ENCODE measurements around the gene VWA2. TPM values are rescaled to one million over a fixed set of nuclear protein-coding genes. Genes with fewer than 3 reads are reported as not detected.

Gene VWA2
- total and polyA plus RNA-seq, 5 donors = not detected

DNA sequence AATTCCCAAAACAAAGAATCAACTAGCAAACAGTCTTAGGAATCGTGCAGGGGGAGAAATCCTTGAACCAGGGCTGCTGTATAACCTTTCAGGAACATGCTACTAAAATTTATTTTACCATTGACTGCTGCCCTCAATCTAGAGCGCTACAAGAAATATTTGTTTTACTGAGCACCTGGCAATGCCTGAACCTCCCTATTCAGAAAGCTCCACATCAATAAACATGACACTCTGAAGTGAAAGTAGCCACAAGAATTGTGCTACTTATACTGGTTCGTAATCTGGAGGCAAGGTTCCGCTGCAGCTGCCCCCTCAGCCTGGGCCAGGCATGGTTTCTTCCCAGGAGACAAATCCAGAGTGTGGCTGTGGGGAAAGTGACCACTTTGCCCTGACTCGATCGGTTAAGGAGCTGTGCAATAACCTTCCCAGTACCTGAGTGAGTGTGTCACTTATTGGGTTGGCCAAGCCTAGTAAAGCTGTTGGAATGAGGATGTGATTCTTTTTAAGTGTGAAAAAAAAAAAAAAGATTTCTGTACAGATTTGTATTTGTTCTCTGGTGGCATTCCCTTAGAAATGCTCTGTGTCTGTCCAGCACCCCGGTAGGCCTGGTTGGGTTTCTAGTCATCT lies 7.7 kb downstream of the VWA2 start:
- intact Hi-C loops (cut with DNase I) = no loop called here
- Histone ChIP-seq H3K4me1 (ENCODE audit: control insufficient read depth, insufficient read depth, low read length) (no peaks in the 10 kb centered on the region), H3K9me3 (ENCODE audit: control insufficient read depth, low read length) (no peaks in the 10 kb centered on the region), H3K4me3 (ENCODE audit: low read length) (no peak overlapping the region), H3K27me3 (ENCODE audit: control insufficient read depth, insufficient read depth) (no peaks in the 10 kb centered on the region), H3K27ac (ENCODE audit: low read length) (no peak overlapping the region)
- WGBS = 68% methylated on average over 7 of the region's 7 CpGs
- no peak for ATAC-seq
- DNase-seq = no peak

DNA sequence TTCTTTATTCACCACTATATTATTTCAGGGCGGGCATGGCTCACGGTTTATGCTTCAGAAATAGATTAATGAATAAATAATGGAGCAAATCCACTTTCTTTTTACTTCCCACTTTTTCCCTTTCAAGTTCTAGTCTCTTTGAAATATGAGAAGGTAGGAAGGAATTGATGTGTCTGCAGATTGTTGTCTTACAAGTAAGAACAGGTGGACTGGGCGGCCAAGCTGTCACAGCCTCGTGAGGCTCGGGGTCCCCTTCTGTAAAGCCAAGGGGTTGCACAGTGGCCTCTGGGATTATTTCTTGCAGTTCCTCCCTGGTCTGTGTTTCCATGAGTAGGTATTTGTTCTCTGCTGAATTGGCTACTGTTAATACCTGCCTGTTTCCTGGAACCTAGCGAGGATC lies 11.2 kb downstream of the VWA2 start:
- H3K4me1 ChIP-seq (ENCODE audit: control insufficient read depth, insufficient read depth, low read length) = no peaks in the 10 kb centered on the region
- no peak for ATAC-seq
- H3K9me3 ChIP-seq (ENCODE audit: control insufficient read depth, low read length) = no peaks in the 10 kb centered on the region
- no peak for DNase-seq
- H3K27me3 ChIP-seq (ENCODE audit: control insufficient read depth, insufficient read depth) = no peaks in the 10 kb centered on the region
- WGBS = 92% methylated on average over 6 of the region's 6 CpGs
- intact Hi-C loops (cut with DNase I) = no loop called here
- no peak overlapping the region for H3K27ac ChIP-seq (ENCODE audit: low read length)
- H3K4me3 ChIP-seq (ENCODE audit: low read length) = no peak overlapping the region

DNA sequence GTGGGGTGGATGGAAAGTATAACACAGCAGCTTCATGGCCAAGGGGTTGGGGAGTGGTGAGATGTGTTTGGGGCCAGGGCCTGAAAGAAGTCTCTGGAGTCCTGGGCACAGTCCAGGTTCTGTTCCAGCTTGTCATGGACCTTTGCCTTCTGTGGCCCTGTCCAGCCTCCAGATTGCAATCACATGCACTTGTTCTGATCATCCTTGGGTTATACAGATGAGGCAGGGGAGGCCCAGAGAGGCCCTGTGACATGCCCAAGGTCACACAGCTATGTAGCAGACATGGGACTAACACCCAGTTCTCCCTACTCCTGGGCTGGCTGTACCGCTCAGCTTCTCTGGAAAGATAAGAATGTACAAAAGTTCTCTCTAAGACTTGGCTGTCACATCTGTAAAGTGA lies 11.7 kb downstream of the VWA2 start:
- no peaks in the 10 kb centered on the region for H3K4me1 ChIP-seq (ENCODE audit: control insufficient read depth, insufficient read depth, low read length)
- H3K27me3 ChIP-seq (ENCODE audit: control insufficient read depth, insufficient read depth) = no peaks in the 10 kb centered on the region
- no peaks in the 10 kb centered on the region for H3K9me3 ChIP-seq (ENCODE audit: control insufficient read depth, low read length)
- DNase-seq = no peak
- no peak for ATAC-seq
- H3K27ac ChIP-seq (ENCODE audit: low read length) = no peak overlapping the region
- intact Hi-C loops (cut with DNase I) = no loop called here
- no peak overlapping the region for H3K4me3 ChIP-seq (ENCODE audit: low read length)
- 57% methylated on average over 1 of the region's 1 CpG for WGBS

DNA sequence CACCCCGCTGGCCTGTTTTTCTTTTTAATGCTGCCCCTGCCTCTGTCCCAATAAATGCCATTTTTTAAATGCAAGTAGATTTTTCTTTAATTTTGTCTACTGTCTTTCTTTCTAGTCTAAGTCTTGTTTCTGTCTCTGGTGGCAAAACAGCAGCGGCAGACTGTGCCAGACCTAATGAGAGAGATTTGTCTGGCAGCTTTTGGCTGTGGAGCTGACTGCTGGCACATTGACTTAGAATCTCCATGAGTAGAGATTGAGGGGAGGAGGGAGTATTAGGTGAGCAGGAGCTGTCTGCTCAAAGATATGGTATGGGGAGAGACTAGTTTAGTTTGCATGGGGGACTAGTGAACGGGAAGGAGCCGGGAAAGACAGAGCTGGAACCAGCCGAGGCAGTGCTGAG lies 13.0 kb downstream of the VWA2 start:
- whole genome bisulfite sequencing = 92% methylated on average over 5 of the region's 5 CpGs
- Histone ChIP-seq H3K4me1 (ENCODE audit: control insufficient read depth, insufficient read depth, low read length) (no peaks in the 10 kb centered on the region), H3K9me3 (ENCODE audit: control insufficient read depth, low read length) (no peaks in the 10 kb centered on the region), H3K27ac (ENCODE audit: low read length) (no peak overlapping the region), H3K27me3 (ENCODE audit: control insufficient read depth, insufficient read depth) (no peaks in the 10 kb centered on the region), H3K4me3 (ENCODE audit: low read length) (no peak overlapping the region)
- DNase-seq (no peak), ATAC-seq (peak in 1 of 2 donors; percentile 25)
- intact Hi-C loops (cut with DNase I) = no loop called here

DNA sequence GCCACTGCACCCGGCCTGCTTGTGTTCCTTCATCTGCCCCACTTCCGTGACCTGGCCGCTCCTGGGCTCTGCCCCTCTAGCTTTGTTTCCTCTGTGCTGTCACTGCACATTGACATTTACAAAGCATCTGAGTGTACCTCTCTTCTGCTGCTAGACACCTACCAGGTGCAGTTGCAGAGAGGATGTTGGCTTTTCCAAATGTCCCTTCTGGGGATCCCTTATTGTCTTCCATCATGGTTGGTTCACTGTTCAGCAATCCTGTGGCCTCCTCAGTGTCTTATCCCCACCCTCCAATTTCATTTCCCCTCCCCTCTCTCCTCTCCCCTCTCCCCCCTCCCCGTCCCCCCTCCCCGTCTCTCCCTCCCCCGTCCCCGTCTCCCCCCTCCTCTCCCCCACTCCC lies 13.8 kb downstream of the VWA2 start:
- Histone ChIP-seq H3K9me3 (ENCODE audit: control insufficient read depth, low read length) (no peaks in the 10 kb centered on the region), H3K4me3 (ENCODE audit: low read length) (no peak overlapping the region), H3K27me3 (ENCODE audit: control insufficient read depth, insufficient read depth) (no peaks in the 10 kb centered on the region), H3K4me1 (ENCODE audit: control insufficient read depth, insufficient read depth, low read length) (no peaks in the 10 kb centered on the region), H3K27ac (ENCODE audit: low read length) (no peak overlapping the region)
- 72% methylated on average over 4 of the region's 7 CpGs for WGBS
- ATAC-seq (no peak), DNase-seq (no peak)
- intact Hi-C loops (cut with DNase I) = no loop called here

DNA sequence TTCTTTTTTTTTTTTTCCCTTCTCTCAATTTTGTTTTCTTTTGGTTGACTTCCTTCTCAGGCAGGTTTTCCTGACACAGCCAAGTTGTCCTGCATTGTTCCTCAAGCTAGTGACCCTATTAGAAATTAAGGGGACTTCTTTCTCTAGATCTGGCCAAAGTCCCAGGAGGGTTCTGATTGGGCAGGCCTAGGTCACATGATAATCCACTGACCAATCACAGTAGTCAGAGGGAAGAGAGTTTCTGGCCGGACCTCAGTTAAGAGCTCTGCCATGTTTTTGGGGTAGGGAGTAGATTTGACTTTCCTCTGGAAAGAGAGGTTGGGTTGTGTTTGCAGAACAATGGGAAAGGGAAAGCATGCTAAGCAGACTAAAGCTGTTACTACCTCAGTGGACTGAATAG lies 16.2 kb downstream of the VWA2 start:
- 88% methylated on average over 1 of the region's 1 CpG for WGBS
- Histone ChIP-seq H3K27ac (ENCODE audit: low read length) (no peak overlapping the region), H3K4me1 (ENCODE audit: control insufficient read depth, insufficient read depth, low read length) (no peaks in the 10 kb centered on the region), H3K4me3 (ENCODE audit: low read length) (no peak overlapping the region), H3K9me3 (ENCODE audit: control insufficient read depth, low read length) (no peaks in the 10 kb centered on the region), H3K27me3 (ENCODE audit: control insufficient read depth, insufficient read depth) (no peaks in the 10 kb centered on the region)
- DNase-seq (no peak), ATAC-seq (no peak)
- intact Hi-C loops (cut with DNase I) = no loop called here

DNA sequence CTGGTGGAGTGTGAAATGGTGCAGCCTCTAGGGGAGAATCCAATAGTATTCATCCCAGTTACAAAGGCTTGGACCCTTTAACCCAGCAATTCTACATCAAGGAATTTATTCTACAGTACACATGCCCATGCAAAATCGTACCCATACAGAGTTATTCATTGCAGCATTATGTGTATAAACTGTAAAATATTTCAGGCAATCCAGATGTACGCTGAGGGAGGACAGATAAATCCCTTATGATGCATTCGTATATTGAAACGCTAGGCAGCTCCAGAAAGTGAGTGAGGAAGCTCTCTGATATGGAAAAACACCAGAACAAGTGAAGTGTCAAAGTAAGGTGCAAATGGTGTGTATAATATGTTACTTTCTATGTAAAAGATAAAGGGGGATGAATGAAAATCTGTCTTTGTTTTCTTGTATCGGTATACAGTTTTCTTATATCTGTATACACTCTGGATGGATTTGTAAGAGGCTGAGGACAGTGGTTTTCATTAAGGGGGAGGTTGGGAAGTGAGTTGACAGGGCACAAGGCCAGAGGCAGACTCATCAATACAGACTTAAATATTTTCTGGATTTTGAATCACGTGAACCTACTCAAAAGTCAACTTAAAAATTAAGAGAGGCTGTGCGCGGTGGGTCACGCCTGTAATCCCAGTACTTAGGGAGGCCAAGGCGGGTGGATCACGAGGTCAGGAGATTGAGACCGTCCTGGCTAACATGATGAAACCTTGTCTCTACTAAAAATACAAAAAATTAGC lies 17.1 kb downstream of the VWA2 start:
- WGBS = 90% methylated on average over 12 of the region's 12 CpGs
- intact Hi-C loops (cut with DNase I) = no loop called here
- H3K4me1 ChIP-seq (ENCODE audit: control insufficient read depth, insufficient read depth, low read length) = no peaks in the 10 kb centered on the region
- H3K9me3 ChIP-seq (ENCODE audit: control insufficient read depth, low read length) = no peaks in the 10 kb centered on the region
- ATAC-seq = no peak
- no peaks in the 10 kb centered on the region for H3K27me3 ChIP-seq (ENCODE audit: control insufficient read depth, insufficient read depth)
- DNase-seq = no peak
- H3K27ac ChIP-seq (ENCODE audit: low read length) = no peak overlapping the region
- H3K4me3 ChIP-seq (ENCODE audit: low read length) = no peak overlapping the region

DNA sequence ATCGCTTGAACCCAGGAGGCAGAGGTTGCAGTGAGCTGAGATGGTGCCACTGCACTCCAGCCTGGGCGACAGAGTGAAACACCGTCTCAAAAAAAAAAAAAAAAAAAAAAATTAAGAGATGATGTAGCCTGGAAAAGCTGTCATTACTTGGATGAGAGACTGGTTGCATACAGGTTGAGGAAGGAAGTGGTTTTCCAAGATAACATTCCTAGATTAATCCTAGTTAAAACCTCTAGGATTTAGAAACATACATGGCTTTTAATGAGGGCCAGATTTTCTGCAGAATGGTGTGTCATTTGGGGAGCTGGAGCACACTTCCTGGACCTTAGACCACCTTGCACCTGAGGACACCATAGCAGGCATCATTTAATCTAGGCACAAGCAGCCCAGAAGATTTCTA lies 17.8 kb downstream of the VWA2 start:
- Histone ChIP-seq H3K9me3 (ENCODE audit: control insufficient read depth, low read length) (no peaks in the 10 kb centered on the region), H3K4me3 (ENCODE audit: low read length) (no peak overlapping the region), H3K27ac (ENCODE audit: low read length) (no peak overlapping the region), H3K4me1 (ENCODE audit: control insufficient read depth, insufficient read depth, low read length) (no peaks in the 10 kb centered on the region), H3K27me3 (ENCODE audit: control insufficient read depth, insufficient read depth) (no peaks in the 10 kb centered on the region)
- intact Hi-C loops (cut with DNase I) = no loop called here
- DNase-seq = no peak
- ATAC-seq = no peak
- 68% methylated on average over 3 of the region's 3 CpGs for WGBS

DNA sequence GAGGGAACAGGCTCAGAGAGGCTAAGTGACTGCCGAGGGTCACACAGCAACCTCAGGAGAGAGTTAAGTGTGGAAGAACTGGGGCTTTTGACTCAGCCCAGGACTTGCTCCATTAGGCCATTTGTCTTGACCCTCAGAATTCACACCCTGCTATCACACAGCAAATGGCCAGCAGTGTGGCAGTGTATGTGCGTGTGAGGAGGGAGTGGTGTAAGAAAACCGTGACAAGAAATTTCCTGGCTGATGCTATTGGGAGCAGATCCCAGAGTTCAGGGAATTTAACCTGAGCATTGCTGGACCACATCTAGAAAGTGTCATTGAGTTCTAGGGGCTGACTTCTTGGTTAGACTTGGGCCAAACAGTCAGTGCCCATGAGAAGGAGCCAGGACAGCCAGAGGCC lies 18.4 kb downstream of the VWA2 start:
- DNase-seq (peak in 1 of 3 donors; percentile 35), ATAC-seq (peak; percentile 67 to 79)
- Histone ChIP-seq H3K27me3 (ENCODE audit: control insufficient read depth, insufficient read depth) (no peaks in the 10 kb centered on the region), H3K9me3 (ENCODE audit: control insufficient read depth, low read length) (no peaks in the 10 kb centered on the region), H3K4me1 (ENCODE audit: control insufficient read depth, insufficient read depth, low read length) (no peaks in the 10 kb centered on the region), H3K4me3 (ENCODE audit: low read length) (no peak overlapping the region), H3K27ac (ENCODE audit: low read length) (peak overlapping the region; percentile 48)
- WGBS = 36% methylated on average over 3 of the region's 3 CpGs
- intact Hi-C loops (cut with DNase I) = no loop called here

DNA sequence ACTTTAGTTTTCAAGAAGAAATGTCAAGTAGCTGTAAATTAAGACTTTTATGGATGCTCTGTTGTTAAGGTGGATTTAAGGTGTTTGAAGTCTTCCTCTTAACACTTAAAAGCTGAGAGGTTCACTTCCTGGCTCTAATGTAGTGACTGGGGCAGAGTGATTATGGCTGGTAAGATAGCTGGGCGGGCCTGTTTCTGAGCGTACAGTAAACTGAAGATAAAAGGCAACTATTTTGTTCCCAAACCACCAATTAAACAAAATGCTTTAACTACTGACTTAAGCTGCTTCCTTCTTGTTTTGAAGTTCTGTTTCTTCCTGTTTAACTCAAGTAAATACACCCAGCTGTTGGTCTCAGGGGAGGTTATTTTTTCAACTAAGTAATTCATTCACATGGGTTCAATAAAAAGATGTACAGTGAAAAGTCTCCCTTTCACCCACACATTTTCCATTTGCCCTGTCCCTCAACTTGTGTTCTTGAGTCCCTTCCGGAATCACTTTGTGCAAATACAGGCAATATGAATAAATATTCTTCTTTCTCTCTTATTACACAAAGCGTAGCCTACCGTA lies 19.3 kb downstream of the VWA2 start:
- DNase-seq (no peak), ATAC-seq (no peak)
- Histone ChIP-seq H3K4me1 (ENCODE audit: control insufficient read depth, insufficient read depth, low read length) (no peaks in the 10 kb centered on the region), H3K4me3 (ENCODE audit: low read length) (no peak overlapping the region), H3K9me3 (ENCODE audit: control insufficient read depth, low read length) (no peaks in the 10 kb centered on the region), H3K27ac (ENCODE audit: low read length) (no peak overlapping the region), H3K27me3 (ENCODE audit: control insufficient read depth, insufficient read depth) (no peaks in the 10 kb centered on the region)
- WGBS = 72% methylated on average over 5 of the region's 5 CpGs
- intact Hi-C loops (cut with DNase I) = no loop called here

DNA sequence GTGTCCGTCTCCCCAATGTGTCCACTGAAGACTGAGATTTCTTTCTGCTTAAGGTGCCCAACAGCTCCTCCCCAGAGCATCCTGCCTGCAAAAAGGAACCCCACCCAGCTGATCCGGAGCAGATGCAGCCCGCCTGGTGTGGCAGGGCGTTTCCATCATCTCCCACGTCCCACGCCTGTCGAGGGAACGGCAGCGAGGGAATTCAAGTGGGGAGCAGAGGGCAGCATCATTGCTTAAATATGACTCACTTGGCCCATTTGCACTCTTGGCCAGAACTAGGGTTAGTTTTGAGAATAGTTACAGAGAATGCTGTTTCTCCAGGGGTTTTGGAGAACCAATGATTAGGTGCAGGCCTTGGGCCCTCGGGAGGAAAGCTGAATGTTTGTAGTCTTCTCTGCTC lies 20.8 kb downstream of the VWA2 start:
- intact Hi-C loops (cut with DNase I) = no loop called here
- no peak overlapping the region for H3K4me3 ChIP-seq (ENCODE audit: low read length)
- ATAC-seq (peak; percentile 72 to 78), DNase-seq (peak; percentile 77 to 85 (median 79))
- no peaks in the 10 kb centered on the region for H3K4me1 ChIP-seq (ENCODE audit: control insufficient read depth, insufficient read depth, low read length)
- 69% methylated on average over 10 of the region's 10 CpGs for WGBS
- no peak overlapping the region for H3K27ac ChIP-seq (ENCODE audit: low read length)
- no peaks in the 10 kb centered on the region for H3K27me3 ChIP-seq (ENCODE audit: control insufficient read depth, insufficient read depth)
- no peaks in the 10 kb centered on the region for H3K9me3 ChIP-seq (ENCODE audit: control insufficient read depth, low read length)

Measured in right cardiac atrium (tissue), 5 donors.